Heart right ventricle (tissue), 16 donors: ENCODE results near the gene SELENOV. TPM values are rescaled to one million over a fixed set of nuclear protein-coding genes. Genes with fewer than 3 reads are reported as not detected.

ENCODE experiments used
- ATAC-seq, 8 donors: fragments of 200-7000 bp; cut with Tn5 transposase; one replicate each; pipeline ENCODE4 v1.9.1; 2020; ENCODE audit warnings: mild to moderate bottlenecking in 8 of 8, moderate library complexity in 8 of 8, moderate number of reproducible peaks in 1 of 8
- DNase-seq, 2 donors: peaks; one replicate each; pipeline ENCODE4 v3.0.0-alpha.2; 2020
- H3K27ac ChIP-seq, 10 donors: fragments of 200-600 bp; sonication (generic) in 2 of 10; one replicate each; pipeline versions ENCODE4 v1.5.0 to v1.8.0; 2020 to 2022; ENCODE audit warnings: mild to moderate bottlenecking in 3 of 10
- H3K27me3 ChIP-seq, 7 donors: fragments of 200-600 bp; one replicate each; pipeline ENCODE4 v1.8.0; 2021 to 2022; ENCODE audit warnings: mild to moderate bottlenecking in 2 of 7
- H3K36me3 ChIP-seq, 9 donors: fragments of 200-600 bp; sonication (generic) in 1 of 9; one replicate each; pipeline versions ENCODE4 v1.5.0 to v1.8.0; 2020 to 2022; ENCODE audit warnings: mild to moderate bottlenecking in 2 of 9
- H3K4me1 ChIP-seq, 9 donors: fragments of 200-600 bp; sonication (generic) in 1 of 9; one replicate each; pipeline versions ENCODE4 v1.5.0 to v1.8.0; 2020 to 2022; ENCODE audit warnings: mild to moderate bottlenecking in 4 of 9
- H3K4me3 ChIP-seq, 10 donors: fragments of 200-600 bp; sonication (generic) in 2 of 10; one replicate each; pipeline versions ENCODE4 v1.5.0 to v1.8.0; 2020 to 2022; ENCODE audit warnings: mild to moderate bottlenecking in 7 of 10, moderate library complexity in 2 of 10
- H3K9me3 ChIP-seq, 11 donors: fragments of 200-600 bp in 10 of 11; sonication (generic) in 2 of 11; one replicate each; pipeline versions ENCODE4 v1.5.0 to v1.8.0; 2013 to 2022; ENCODE audit warnings: mild to moderate bottlenecking in 2 of 11, control low read depth in 1 of 11, moderate library complexity in 1 of 11
- CTCF ChIP-seq, 9 donors: fragments of 200-600 bp; sonication (generic) in 2 of 9; IDR thresholded peaks; one replicate each; pipeline versions ENCODE4 v1.5.0 to v1.8.0; 2021 to 2022; ENCODE audit warnings: antibody characterized with exemption in 9 of 9, mild to moderate bottlenecking in 5 of 9, moderate library complexity in 1 of 9
- WGBS, 2 donors: extraction: QIAGEN DNeasy Blood & Tissue Kit; methylation state at CpG; one replicate each; pipeline ENCODE4 v1.1.7; 2013; ENCODE audit warnings: inconsistent platforms in 1 of 2; 5-methylcytosine and 5-hydroxymethylcytosine counted together
- intact Hi-C, 10 donors: fragments of 100-400 bp; cut with DNase I; formaldehyde crosslinking; loops; one replicate each; pipeline versions ENCODE4 v1.11.1 to v1.14.2; 2022
- polyA plus RNA-seq, 2 donors: library from polyadenylated mRNA; stranded (reverse); fragments of 200-250 nt; gene quantifications; one replicate each; pipeline ENCODE4 v1.2.3, GENCODE V29; 2013
- total RNA-seq, 10 donors: library from RNA; stranded (reverse); fragmentation: NEBNext Ultra II Directional in 3 of 10; extraction: Animal tissue kit (Norgen Biotek cat#: 25700) in 3 of 10; gene quantifications; one replicate each; pipeline versions ENCODE4 v1.2.1 to v1.2.4, GENCODE V29; 2021 to 2023
- donor health status: Arrhythmogenic right ventricular cardiomyopathy.
- donor health status: ischemic (EF 13 %, LVEDD 7.1; RV severe dilation, severe dysfunction).
- donor health status: healthy with polysubstance abuse.
- donor health status: DM: no; HTN: yes; CAD: no.
- donor health status: DM: no; HTN: no; CAD: no.
- donor health status: ischemic (EF 25% LVEDD 6.9; RV normal size, moderate dysfunction).
- donor health status: ischemic (EF 25% LVEDD 5.7; RV mildly dilated, moderate dysfunction).
- donor health status: healthy.
- donor health status: DM: yes; HTN: yes; CAD: no.
- donor health status: Ischemic cardiomyopathy.
- donor health status: ischemic (EF 35%, LVEDD 5.7; RV mildly dilated, moderate dysfunction).
- donor health status: nonischemic (EF 11% LVEDD 7.7; RV severe dilation, severe dysfunction).
- donor health status: DM: yes; HTN: yes; CAD: no.
- donor health status: PGD.
- donor health status: ischemic (EF 29% LVEDD 5.4; RV normal size, mild dysfunction).
- donor health status: nonischemic (EF 23%, LVEDD 6.1; RV moderate dilation, normal function).

Gene SELENOV
- total and polyA plus RNA-seq, 12 donors, result not detected

GRCh38 chr19:39502640-39503417, 12.1 kb upstream of the SELENOV start:
- Histone ChIP-seq H3K4me1 (peaks cover 0 to 35% (median 24%) of the 10 kb centered on the region in 9 donors), H3K27ac (no peak overlapping the region), H3K4me3 (peak overlapping the region in 2 of 10 donors; percentile 7 to 14), H3K9me3 (no peaks in the 10 kb centered on the region), H3K36me3 (no peaks in the 10 kb centered on the region), H3K27me3 (peaks cover 29 to 100% (median 96%) of the 10 kb centered on the region in 7 donors)
- 11 to 13% methylated on average over 51 to 69 of the region's 69 CpGs for WGBS, 2 donors
- peak; percentile 24 to 67 for DNase-seq
- peak; percentile 60 to 85 (median 70) for TF ChIP-seq CTCF (IDR thresholded peaks at IDR 0.05)
- peak; percentile 54 to 88 (median 68) for ATAC-seq
- intact Hi-C loops, result no loop called here

- Histone ChIP-seq H3K27ac (no peak overlapping the region), H3K4me3 (peak overlapping the region in 5 of 10 donors; percentile 35 to 55 (median 52)), H3K27me3 (peaks cover 19 to 94% (median 89%) of the 10 kb centered on the region in 7 donors), H3K4me1 (peaks cover 0 to 19% (median 9%) of the 10 kb centered on the region in 9 donors), H3K9me3 (no peaks in the 10 kb centered on the region), H3K36me3 (no peaks in the 10 kb centered on the region)
- intact Hi-C loops, result no loop called here
- TF ChIP-seq CTCF (IDR thresholded peaks at IDR 0.05), result no peak
- ATAC-seq (no peak), DNase-seq (no peak)
- WGBS, 2 donors, result 50 to 54% methylated on average over 7 of the region's 7 CpGs
These were observed 8.4 kb upstream of the SELENOV start for GRCh38 chr19:39506598-39506943.

GRCh38 chr19:39506944-39507714, 7.8 kb upstream of the SELENOV start:
- H3K27me3 ChIP-seq, result peaks cover 19 to 95% (median 90%) of the 10 kb centered on the region in 7 donors
- WGBS, 2 donors, result 4 to 6% methylated on average over 93 to 96 of the region's 96 CpGs

More at GRCh38 chr19:39506944-39507714, 7.8 kb upstream of the SELENOV start:
- Histone ChIP-seq H3K4me3 (peak overlapping the region; percentile 21 to 55 (median 46)), H3K9me3 (no peaks in the 10 kb centered on the region), H3K4me1 (peaks cover 0 to 19% (median 9%) of the 10 kb centered on the region in 9 donors), H3K36me3 (no peaks in the 10 kb centered on the region), H3K27ac (no peak overlapping the region)
- ATAC-seq, result peak in 4 of 8 donors; percentile 18 to 57 (median 39)
- no peak for TF ChIP-seq CTCF (IDR thresholded peaks at IDR 0.05)
- intact Hi-C loops, result no loop called here
- no peak for DNase-seq
